ENCODE results near the gene SLC17A4. TPM values are rescaled to one million over a fixed set of nuclear protein-coding genes. Genes with fewer than 3 reads are reported as not detected.

Gene SLC17A4
- polyA plus RNA-seq, 2 of the 4 experiments (the other 2 are of a cell fraction), result 0.04 to 0.05 TPM

- 92% methylated on average over 1 of the region's 1 CpG for WGBS (ENCODE audit: missing lambda C conversion rate)
- FAIRE-seq (no peak), ATAC-seq (no peak), DNase-seq (ENCODE audit: low read depth in 1 of 2, low spot score in 1 of 2) (no peak)
- no peak overlapping the region for H3K27ac ChIP-seq
- no peak overlapping the region for H3K4me2 ChIP-seq
- no peak overlapping the region for H3K4me3 ChIP-seq
- H3K4me1 ChIP-seq, result no peaks in the 10 kb centered on the region
- TF ChIP-seq FOSL2 (IDR thresholded peaks at IDR 0.05) (no peak), FOSL2 (CRISPR knock-in tag; IDR thresholded peaks at IDR 0.05) (no peak), ATOH8 (CRISPR knock-in tag; IDR thresholded peaks at IDR 0.05; ENCODE audit: low read depth) (no peak), BHLHE40 (IDR thresholded peaks at IDR 0.05; ENCODE audit: low read depth, low read length) (no peak), NR3C1 (IDR thresholded peaks at IDR 0.05) (no peak), CEBPB (IDR thresholded peaks at IDR 0.05) (no peak), CBX2 (IDR thresholded peaks at IDR 0.05; ENCODE audit: borderline replicate concordance, low read depth) (no peak), ZNF302 (CRISPR knock-in tag; IDR thresholded peaks at IDR 0.05) (no peak), TP53 (CRISPR knock-in tag; IDR thresholded peaks at IDR 0.05) (no peak), CBX8 (IDR thresholded peaks at IDR 0.05) (no peak), HOXA7 (CRISPR knock-in tag; IDR thresholded peaks at IDR 0.05) (no peak), RNF2 (IDR thresholded peaks at IDR 0.05; ENCODE audit: borderline replicate concordance, low read depth) (no peak), E2F6 (IDR thresholded peaks at IDR 0.05; ENCODE audit: borderline replicate concordance, low read depth) (no peak), PBX3 (IDR thresholded peaks at IDR 0.05) (no peak), HOXB13 (CRISPR knock-in tag; IDR thresholded peaks at IDR 0.05; ENCODE audit: low read depth) (no peak), FOXS1 (CRISPR knock-in tag; IDR thresholded peaks at IDR 0.05) (no peak), USF2 (IDR thresholded peaks at IDR 0.05) (no peak)
- H3K9me3 ChIP-seq, result no peaks in the 10 kb centered on the region
- ChIA-PET POLR2A (no interaction called here), CTCF (interaction anchor here (1.2 kb wide), 1 partner anchor 12 kb away, joined by 3 read pairs; no protein-coding TSS in a partner anchor)
Observed at GRCh38 chr6:25793970-25794369, 39.4 kb downstream of the SLC17A4 start.

GRCh38 chr6:25794784-25795183, 40.2 kb downstream of the SLC17A4 start:
- no peak for DNase-seq (ENCODE audit: low read depth in 1 of 2, low spot score in 1 of 2)
- ATAC-seq, result no peak
- 84% methylated on average over 2 of the region's 2 CpGs for WGBS (ENCODE audit: missing lambda C conversion rate)
- no peak for FAIRE-seq
- Histone ChIP-seq H3K4me1 (no peaks in the 10 kb centered on the region), H3K27ac (no peak overlapping the region), H3K9me3 (no peaks in the 10 kb centered on the region), H3K4me3 (no peak overlapping the region), H3K4me2 (no peak overlapping the region)
- POLR2A ChIA-PET, result no interaction called here
- TF ChIP-seq EP300 (IDR thresholded peaks at IDR 0.05) (no peak), MAFK (IDR thresholded peaks at IDR 0.05; ENCODE audit: partially characterized antibody) (peak; percentile 35)
- CTCF ChIA-PET, result no interaction called here

GRCh38 chr6:25801436-25801835, 46.9 kb downstream of the SLC17A4 start:
- CTCF ChIA-PET, result no interaction called here
- 60% methylated on average over 4 of the region's 4 CpGs for WGBS (ENCODE audit: missing lambda C conversion rate)
- no peak for FAIRE-seq

More at GRCh38 chr6:25801436-25801835, 46.9 kb downstream of the SLC17A4 start:
- ATAC-seq (no peak), DNase-seq (ENCODE audit: low read depth in 1 of 2, low spot score in 1 of 2) (no peak)
- no peaks in the 10 kb centered on the region for H3K9me3 ChIP-seq
- POLR2A ChIA-PET, result no interaction called here
- H3K4me1 ChIP-seq, result no peaks in the 10 kb centered on the region
- no peak overlapping the region for H3K4me3 ChIP-seq
- H3K4me2 ChIP-seq, result no peak overlapping the region
- no peak overlapping the region for H3K27ac ChIP-seq
- TF ChIP-seq BCL3 (IDR thresholded peaks at IDR 0.05) (no peak), RAD21 (conservative IDR thresholded peaks at IDR 0.05 in 1 of 2, IDR thresholded peaks at IDR 0.05 in 1 of 2) (no peak), CTCF (IDR thresholded peaks at IDR 0.05) (no peak), CBX8 (IDR thresholded peaks at IDR 0.05) (no peak), E2F6 (IDR thresholded peaks at IDR 0.05; ENCODE audit: borderline replicate concordance, low read depth) (no peak), TFCP2L1 (CRISPR knock-in tag; IDR thresholded peaks at IDR 0.05) (no peak), HOXB13 (CRISPR knock-in tag; IDR thresholded peaks at IDR 0.05; ENCODE audit: low read depth) (no peak), ZC3H11A (IDR thresholded peaks at IDR 0.05) (no peak), SMC3 (IDR thresholded peaks at IDR 0.05) (no peak), TP53 (CRISPR knock-in tag; IDR thresholded peaks at IDR 0.05) (no peak)

Measured in A549 (cell line).